DMS153 treated with DMSO at 0.1 percent for 48 hours (cell line): ENCODE measurements around the gene COG1.

ENCODE experiments used
- DNase-seq: peaks from one replicate; lab custom pipeline; 2025; ENCODE audit not compliant: unreplicated experiment; lab: John Stamatoyannopoulos, UW

COG1 gene

DNA sequence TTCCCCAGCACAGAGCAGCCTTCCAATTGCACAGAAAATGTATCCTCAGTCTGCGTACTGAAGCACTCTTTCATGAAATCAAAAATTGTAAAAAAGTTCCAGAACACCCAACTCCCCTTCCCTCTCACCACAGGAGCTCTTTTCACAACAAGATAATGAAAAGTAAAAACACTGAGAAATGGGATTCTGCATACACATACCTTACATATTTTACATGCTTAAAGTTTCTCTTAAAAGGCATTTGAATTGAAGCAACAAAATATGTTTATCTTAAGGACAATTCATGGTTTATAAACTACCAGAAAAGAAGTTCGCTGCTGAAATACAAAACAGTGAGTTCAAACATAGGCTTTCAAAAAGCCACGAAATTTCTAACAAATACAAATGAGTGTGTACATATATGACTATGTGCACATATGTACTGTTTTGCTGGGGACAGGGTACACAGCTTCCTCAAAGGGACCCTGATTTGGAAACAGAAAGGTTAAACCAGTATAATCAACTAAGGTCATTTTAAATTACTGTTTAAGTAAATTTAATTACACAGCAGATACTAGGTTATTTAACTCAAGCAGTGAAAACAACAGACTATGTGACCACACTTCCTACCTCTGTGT, 33.8 kb downstream of the COG1 start:
- no peak for DNase-seq

DNA sequence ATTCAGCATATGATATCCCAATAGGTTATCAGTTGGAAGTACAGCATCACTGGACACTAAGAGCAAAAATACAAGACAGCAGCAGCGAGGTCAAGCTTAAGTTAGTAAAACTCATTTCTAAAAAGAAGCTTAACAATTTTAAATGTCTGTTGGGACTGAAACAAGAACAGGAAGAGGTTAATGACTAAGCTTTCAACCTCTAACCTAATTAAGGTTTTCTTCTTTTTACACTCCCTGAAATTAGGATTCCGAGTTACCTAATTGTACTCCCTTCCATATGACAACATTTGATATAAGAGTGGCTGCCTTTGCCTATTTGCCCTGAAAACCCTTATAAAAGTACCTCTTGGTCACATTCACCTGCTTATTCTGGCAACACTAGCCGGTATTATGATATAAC, 34.5 kb downstream of the COG1 start:
- no peak for DNase-seq

DNA sequence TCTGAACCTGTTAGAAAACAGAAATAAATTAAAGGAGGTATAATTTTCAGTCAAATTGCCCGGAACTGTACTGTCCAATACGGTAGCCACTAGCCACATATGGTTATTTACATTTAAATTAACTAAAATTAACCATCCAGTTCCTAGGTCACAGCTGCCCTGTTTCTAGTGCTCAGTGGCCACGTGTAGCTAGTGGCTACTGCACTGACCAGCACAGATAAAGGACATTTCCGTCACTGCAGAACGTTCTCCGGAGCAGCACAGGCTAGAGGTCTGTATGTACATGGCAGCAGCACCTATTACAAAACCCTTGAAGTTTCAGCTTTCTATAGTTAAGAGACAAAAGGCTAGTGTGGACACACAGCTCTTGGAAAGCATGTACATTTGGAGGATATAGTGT, 35.1 kb downstream of the COG1 start:
- no peak for DNase-seq

DNA sequence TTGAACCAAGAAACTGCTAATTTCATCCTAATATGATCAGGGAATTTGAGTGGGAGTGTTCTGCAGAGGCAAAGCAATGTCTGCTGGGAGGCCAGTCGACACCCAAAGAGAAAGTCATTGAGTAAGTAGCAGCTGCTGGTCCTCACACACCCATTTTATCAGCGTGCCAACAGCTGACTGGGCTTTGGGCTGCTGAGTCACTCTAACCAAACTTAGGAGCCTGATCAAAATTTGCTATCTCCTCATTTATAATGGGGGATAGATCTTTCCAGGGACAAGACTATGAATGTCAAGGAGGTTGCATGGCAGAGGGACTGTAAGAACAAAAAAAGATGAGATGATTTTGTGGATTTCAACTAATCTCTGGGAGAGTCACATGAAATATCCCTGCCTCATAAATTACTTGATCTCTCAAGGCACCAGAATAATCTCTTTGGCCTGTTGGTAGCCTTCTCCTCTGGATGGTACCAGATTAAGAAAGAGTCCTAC, 35.9 kb downstream of the COG1 start:
- DNase-seq, result no peak

DNA sequence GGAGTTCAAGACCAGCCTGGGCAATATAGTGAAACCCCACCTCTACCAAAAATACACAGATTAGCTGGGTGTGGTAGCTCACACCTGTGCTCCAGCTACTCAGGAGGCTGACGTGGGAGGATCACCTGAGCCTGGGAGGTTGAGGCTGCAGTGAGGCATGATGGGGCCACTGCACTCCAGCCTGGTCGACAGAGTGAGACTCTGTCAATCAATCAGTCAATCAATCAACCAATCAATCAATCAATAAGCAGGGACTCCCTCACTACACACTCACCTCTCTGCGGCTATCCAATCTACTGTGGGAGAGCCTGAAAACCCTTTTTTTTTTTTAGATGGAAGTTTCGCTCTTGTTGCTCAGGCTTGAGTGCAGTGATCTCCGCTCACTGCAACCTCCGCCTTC, 37.2 kb downstream of the COG1 start:
- no peak for DNase-seq

DNA sequence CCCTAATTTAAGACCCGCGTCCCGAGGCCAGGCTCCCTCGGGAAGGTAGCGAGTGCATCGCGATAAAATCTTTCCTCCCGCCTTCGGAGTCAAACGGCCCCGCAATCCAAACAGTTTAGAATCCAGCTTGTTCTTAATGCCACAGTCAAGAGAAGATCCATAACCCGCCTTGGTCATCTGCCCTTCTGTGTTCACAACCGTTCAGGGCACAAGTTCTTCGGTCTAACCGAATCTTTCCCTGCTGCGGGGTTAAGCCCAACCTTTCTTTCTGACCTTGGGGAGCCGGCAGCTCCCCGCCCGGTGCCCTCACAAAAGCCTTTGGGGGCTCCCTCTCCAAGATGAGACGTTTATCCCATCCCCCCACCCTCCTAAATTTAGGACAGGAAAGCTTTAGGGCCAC, 38.5 kb downstream of the COG1 start:
- no peak for DNase-seq

DNA sequence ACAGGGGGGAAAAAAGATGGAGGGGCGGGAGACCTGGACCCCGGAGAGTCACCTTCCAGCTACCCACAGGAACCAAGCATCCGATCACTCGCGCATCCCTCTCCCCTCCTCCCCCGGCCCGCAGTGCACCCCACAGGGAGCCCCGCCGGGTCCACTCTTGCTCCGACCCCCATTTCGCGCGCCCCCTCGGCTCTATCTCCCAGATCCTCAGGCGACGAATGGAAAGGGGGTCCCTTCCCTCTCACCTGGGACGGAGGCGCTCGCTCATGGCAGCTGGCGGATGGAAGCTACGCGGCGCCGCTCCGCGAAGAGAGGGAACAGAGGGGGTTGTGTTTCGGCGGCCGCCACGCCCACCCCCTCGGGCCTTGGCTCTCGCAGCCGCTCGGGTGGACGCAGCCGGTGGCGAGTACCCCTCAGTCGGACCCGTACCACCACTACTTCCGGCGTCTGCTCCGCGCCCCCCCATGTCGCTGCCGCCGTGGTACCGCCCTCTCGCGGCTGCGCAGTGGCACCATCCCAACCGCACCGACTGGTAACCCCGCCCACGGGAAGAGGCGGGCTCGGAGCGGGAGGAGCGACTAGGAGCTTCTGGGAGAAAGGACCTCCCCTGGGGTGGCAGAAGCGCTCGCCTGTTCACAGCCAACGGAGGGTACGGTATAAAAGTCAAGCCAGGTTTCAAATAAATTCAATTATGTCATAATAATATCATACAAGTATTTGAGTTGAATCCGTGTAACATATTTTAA, 39.2 kb downstream of the COG1 start:
- DNase-seq, result peak; percentile 87

DNA sequence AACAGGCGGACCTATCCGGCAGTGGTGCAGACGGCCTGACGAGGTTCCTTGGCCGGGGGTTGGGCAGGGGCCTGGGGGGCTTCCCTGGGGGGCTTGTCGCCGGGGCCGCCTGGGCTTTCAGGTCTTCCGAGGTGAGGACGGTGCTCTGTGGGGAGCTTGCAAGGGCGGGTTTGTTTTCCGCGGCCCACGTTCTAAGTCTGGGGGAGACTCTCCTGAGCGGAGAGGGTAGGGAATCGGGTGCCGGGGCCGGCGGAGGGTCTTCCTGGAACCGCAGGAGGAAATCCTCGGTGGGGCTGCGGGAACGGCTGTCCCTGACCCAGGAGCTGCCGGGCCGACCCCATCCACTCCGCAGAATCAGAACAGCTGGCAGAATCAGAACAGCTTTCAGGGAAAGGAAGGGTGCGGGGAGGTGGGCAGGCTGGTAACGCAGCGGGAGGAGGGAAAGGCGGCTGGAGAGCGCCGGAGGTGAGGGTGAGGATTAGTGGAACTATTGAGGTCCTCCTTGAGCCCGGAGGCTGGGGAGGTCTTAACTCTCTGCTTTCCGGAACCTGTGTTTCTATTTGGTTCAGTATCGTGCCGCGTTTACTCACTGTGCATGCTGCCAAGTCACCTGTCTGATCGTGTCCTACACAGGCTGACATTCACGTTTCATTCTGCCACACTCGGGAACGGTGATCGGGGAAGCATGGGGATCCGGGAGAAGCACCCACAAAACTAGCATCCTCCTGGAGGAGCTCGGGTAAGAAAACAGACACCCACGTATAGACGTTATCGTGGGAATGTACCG, 39.9 kb downstream of the COG1 start:
- DNase-seq, result no peak

DNA sequence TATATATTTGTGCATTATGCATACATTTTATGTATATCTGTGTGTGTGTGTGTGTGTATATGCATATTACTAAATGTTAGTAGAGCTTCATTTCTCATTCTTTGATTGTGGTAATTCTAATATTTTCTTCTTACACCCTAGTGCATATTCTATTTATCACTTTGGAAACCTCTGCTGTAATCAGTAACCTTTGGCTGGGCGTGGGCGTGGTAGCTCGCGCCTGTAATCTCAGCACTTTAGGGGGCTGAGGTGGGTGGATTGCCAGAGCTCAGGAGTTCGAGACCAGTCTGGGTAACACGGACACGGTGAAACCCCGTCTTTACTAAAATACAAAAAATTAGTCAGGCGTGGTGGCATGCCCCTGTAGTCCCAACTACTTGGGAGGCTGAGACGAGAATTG, 41.9 kb downstream of the COG1 start:
- DNase-seq, result no peak

DNA sequence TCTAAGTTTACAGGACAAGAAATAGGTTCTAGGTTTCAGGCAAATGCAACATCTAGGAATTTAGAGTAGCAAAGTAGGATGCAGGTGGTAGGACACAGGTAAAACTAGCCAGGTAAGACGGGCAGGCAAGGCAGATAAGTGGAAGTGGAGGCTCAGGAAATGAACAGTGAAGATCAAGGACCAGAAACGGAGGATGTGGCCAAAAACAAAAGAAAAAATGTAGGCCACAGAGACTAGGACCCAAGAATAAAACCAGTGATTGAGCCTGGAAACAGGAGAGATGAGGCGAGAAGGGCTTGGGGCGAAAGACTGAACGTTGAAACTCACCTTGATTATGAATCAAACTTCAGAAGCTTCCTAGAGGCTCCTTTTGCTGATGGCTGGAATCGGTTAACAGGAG, 44.9 kb downstream of the COG1 start:
- no peak for DNase-seq

DNA sequence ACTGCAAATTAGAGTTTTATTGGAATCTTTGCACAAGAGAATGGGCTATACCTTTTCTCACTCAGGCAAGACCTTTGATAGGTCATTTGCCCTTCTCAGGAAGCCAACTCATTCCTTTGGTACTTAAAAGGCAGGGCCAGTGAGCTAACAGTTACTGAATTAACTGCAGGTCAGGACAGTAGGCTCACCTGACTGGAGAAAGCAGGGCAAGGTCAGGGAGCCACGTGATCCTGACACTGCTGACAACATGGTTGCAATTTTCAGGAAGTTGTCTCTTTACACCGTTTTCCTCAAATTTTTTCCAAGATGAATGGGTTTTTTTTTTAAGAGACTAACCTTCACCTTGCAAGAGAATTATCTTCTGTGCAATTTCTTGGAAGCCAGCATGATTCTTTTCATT, 47.7 kb downstream of the COG1 start:
- no peak for DNase-seq

DNA sequence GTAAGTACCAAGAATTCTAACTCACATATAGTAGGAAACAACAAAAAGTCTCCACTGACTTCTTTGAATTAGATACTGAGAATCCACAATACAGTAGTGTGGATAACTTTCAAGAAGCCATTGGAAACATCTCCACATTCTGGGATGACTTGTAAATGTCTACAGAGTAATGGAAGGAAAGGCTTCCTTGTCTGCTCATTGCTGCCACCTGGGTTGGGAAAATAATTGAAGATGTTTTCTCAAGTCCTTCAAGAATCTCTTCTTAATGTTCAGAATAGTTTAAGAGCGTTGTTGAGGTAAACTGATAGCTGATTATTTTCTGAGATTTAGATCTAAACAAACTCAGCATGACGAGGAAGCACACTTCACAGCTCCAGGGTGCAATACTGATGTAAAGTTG, 54.9 kb downstream of the COG1 start:
- DNase-seq, result no peak

DNA sequence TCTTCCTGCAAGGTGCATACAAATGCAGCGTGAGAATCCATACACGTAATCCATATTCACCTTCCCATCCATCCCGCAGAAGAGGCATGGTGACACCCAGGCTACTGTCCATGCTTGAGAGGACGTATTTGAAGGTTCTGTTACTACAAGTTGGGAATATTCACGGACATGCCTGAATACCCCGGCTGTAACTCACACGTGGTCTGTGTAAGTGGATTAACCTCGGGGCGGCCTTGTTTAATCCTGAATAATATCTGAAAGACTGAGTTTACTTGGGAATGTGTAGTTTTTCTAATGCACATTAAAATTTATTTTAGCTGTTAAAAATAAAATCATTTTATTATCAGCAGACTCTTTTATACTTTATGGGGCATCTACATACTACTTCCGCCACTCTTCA, 55.7 kb downstream of the COG1 start:
- no peak for DNase-seq

DNA sequence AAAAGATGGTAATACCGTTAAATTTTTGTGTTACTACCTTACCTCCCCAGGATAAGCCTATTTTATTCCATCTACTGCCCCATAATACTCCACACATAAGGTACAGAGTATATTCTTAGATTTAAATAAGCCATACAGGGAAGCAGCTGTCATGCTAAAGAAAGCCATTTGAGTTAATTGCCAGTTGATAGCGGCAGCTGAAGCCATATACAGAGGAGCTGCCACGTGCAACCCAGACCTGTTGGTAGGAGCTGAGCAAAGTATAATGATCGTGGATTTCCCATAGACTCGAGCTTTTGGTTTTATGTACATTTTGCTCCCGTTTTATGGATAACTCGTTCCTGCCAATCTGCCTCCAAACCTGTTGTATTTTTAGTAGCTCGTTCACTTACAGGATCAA, 56.8 kb downstream of the COG1 start:
- no peak for DNase-seq

DNA sequence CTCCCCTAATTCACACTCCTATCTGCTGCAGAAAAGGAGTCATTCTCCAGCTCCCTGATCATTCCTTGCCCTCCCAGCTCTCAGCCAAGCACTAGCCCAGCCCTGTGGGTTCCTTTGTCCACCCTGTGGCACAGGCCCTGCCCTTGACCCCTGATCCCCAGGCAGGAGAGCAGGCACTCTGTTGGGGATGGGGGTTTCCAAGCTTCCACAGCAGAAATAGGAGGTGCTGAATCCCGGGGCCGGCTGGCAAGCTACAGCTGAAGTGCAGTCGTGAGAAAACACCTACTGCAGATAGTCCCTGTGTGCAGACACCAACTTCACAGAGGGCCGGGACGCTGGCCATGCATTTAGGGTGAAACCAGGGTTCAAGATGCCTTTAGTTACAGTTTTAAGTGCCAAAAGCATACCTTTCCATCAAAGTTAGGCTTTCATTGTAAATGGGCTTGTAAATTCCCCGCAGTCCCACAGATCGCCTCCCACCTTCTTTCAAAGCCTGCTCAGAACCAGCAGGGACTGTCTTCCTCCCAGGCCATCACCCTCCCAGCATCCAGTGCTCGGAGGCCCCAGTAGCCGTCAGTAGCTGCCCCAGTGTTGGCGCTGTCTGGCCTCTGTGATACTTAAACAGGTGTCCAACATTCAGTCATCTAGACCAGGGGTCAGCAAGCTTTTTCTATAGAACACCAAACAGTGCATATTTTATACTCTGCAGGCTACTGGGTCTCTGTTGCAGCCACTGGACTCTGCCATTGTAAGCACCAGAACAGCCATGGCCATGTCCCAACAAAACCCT, 58.2 kb downstream of the COG1 start:
- no peak for DNase-seq

DNA sequence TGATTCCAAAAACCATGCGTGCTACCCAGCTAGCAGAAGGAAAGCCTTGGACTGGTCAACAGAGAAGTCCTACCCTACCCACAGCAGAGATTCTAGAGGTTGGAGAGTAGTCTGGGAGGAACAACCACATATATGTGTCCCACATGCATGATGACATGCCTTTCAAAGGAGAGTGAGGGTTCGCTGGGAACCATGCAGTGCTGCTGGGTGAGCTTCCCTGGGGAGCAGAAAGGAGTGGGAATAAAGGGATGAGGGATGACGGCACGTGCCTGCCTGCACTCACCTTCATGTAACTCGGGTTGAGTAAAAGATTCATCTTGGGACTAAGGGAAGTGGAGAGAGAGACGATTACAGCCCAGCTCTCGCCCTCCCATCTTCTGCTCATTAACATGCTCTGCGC, 59.0 kb downstream of the COG1 start:
- no peak for DNase-seq

DNA sequence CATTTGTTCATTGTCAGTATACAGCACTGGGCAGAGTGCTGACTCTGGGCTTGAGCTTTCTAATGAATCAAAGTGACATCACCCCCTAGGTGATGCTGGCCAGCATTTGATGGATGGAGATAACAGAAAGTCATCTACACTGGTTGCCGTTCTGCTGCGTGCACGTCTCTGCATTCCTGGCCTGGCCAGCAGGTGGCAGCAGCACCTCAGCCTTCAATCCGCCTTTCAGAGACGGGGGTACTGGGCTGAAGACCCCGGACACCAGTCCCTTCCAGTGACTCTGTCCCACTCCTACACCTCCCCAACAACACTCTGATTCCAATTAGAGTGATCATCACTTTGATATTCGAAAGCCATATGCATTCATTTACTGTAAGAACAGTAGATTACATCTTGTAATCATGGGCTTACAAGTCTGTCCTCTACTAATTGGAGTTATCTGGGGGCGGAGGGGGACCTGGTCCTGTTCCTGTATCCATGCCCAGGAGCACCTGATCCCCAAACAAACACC, 62.9 kb downstream of the COG1 start:
- peak; percentile 14 for DNase-seq

DNA sequence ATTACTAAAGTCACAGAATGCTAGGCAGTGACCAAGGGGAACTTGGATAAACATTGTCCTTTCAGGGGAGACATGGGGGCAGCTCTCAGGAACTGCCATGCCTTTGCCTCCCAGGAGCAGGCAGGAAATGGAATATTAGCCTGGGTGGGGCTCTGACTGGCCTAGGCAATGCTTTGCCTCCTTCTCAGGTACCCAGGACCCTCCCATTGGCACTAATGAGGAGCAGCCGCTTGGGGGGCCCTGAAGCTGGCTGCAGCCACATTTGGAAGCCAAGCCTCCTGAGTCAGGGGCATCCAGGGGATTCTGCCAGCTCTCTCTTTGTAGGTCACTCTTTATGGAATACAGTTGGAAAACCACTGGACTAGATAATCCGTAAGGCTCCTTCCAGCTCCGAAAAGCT, 63.4 kb downstream of the COG1 start:
- no peak for DNase-seq

DNA sequence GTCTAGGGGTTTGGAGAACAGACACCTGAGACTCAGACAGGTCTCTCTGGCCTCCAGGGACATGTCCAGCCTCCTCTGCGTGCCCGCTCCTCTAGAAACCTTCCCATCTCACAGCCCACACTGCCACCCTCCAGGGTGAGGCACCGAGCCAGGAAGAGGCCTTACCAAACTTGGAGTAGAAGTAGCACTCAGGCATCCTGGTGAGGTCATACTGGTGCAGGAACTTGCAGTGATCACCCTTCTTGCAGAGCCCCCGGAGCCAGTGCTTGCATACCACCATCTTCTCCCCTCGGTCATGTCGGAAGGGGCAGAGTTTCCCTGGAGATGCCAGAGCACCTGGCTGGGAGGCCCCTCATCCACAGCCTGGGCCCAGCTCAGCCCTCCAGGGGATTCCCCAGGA, 64.7 kb downstream of the COG1 start:
- DNase-seq, result no peak
